ENCODE data around the gene SPDYE6.
"Not testable (repeated sequence)": the region's sequence is repeated elsewhere in the genome, so short reads cannot be mapped to it uniquely, and the experiment has no call there.

The SPDYE6 gene

DNA sequence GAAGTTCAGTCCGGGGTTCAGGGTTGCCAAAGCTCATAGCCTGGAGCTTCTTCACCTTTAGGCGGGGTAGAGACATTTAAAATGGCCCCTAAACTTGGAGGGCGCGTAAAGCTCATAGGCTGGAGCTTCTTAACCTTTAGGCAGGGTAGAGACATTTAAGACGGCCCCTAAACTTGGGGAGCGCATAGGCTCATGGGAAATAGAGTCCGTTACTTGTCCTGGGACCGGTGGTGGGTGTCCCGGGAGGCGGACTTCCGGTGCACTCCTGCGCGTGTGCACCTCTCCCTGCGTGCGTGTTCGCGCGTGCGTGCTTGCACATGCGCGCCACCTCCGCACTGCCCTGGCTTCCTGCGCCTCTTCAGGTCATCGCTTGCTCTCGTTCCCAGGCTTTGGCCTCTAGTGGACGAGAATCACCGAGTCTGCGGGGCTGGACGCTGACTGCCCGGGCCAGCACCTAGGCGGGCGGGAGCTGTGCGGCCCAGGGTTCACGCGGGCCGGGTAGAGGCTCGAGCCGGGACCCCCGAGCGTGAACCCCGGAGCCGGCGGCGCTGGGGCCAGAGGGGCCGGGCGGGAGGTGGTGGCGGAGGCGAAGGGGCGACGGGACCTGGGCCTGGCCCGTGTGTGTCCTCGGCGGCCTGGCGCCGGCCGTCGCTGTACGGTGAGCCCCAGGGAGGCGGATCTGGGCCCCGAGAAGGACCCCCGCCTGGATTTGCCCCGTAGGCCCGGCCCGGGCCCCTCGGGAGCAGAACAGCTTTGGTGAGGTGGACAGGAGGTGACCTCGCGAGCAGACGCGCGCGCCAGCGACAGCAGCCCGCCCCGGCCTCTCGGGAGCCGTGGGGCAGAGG, 7.5 kb upstream of the SPDYE6 start:
- peak; percentile 91 for DNase-seq

DNA sequence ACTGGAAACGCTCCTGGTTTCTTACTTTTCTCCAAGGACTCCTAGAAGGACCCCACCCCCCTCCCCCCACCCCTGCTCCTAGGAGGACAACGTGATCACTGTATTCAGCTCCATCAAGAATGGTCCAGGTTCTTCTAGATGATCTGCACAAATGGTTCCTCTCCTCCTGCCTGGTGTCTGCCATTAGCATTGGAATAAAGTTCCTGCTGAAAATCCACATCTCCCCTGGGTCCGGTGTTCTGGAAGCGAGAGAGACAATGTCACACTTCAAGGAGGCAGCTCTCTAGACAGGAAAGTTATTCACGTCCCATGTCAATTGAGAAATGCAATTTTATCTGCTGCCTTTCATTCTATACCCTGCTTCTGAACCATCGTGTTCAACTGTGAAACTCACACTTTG, 9.3 kb downstream of the SPDYE6 start:
- DNase-seq: not testable (repeated sequence)

DNA sequence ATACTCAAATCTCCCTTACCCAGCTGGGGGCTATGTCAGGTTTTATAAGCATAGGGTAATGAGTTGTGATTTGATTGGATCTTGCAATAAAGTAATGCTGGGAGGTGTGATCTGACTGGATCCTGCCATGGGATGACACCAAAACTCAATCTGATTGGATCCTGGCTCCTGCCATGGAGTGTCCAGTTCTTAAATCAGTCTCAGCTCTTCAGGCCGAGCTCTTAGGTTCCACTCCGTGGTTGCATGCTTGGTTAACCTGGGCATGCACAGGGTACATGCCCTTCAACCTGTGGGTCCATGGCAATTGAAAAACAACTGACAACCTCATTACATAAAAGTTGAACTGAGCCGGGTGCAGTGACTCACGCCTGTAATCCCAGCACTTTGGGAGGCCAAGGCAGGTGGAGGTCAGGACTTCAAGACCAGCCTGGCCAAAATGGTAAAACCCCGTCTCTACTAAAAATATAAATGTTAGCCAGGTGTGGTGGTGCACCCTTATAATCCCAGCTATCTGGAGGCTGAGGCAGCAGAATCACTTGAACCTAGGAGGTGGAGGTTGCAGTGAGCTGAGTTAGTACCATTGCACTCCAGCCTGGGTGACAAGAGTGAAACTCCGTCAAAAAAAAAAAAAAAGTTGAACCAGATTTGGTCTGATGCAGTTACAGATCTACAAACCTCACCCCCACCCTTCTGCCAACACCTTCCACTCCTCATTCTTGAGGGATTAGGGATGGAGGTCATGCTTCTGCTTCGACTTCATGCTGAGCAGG, 15.5 kb downstream of the SPDYE6 start:
- DNase-seq: not testable (repeated sequence)

DNA sequence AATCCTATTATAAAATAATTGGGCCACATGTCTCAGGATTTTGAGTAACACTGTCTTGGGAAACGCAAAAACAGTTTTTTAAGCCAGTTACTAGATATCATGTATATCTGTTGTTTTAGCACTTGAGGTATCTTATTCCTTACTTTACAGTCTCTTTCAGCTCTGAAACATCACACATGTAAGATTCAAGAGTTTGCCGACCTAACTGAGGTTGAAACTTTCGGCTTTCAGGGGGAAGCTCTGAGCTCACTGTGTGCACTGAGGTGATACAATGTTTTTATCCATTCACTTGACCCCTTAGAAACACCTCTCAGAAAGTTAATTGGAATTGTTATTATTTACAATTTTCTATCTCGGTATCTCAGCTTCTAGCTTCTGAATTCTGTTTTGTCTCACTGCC, 18.8 kb downstream of the SPDYE6 start:
- not testable (repeated sequence) for DNase-seq

DNA sequence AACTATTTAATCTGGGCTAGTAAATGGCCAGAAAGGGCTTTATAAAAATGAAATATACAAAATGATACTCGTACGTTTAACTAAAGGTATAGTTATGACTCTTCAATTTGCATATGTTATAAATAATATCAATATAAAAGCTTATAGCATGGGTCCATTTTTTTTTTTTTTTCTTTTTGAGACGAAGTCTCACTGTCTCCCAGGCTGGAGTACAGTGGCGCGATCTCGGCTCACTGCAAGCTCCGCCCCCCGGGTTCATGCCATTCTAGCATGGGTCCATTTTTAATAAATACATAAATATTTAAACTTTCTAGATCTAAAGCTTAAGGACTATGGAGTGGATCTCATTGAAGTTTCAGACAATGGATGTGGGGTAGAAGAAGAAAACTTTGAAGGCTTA, 19.2 kb downstream of the SPDYE6 start:
- DNase-seq: not testable (repeated sequence)

DNA sequence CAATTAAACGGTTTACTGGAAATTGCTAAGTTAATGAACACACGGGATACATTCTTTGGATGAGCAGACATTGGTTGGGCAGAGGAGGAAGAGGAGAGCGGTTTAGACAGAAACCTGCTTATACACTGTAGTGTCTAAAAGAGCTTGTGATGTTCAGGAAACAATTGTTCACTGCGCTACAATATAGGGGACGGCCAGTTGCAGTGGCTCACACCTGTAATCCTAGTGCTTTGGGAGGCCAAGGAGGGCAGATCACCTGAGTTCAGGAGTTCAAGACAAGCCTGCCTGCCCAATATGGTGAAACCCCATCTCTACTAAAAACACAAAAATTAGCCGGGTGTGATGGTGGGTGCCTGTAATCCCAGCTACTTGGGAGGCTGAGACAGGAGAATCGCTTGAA, 20.7 kb downstream of the SPDYE6 start:
- DNase-seq: not testable (repeated sequence)

DNA sequence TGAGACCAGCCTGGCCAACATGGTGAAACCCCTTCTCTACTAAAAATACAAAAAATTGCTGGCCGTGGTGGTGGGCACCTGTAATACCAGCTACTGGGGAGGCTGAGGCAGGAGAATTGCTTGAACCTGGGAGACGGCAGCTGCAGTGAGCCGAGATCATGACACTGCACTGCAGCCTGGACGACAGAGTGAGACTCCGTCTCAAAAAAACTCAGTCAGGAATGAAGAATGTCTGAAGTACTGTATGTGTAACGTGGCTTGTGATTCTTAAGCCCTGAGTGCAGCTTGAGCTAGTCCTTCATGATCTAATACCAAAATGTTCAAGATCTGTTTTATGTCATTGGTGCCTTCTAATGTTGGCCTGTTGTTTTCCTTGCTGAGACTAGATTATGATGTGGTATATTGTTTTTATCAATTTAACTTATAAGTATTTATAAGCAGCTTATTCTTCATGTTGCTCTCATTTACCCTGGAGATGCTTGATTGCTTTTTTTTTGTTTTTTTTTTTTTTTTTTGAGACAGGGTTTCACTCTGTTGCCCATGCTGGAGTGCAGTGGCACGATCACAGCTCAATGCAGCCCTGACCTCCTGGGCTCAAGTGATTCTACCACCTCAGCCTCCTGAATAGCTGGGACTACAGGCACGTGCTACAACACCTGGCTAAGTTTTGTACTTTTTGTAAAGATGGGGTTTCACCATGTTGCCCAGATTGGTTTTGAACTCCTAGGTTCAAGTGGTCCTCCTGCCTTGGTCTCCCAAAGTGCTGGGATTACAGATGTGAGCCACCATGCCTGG, 25.4 kb downstream of the SPDYE6 start:
- DNase-seq: not testable (repeated sequence)

DNA sequence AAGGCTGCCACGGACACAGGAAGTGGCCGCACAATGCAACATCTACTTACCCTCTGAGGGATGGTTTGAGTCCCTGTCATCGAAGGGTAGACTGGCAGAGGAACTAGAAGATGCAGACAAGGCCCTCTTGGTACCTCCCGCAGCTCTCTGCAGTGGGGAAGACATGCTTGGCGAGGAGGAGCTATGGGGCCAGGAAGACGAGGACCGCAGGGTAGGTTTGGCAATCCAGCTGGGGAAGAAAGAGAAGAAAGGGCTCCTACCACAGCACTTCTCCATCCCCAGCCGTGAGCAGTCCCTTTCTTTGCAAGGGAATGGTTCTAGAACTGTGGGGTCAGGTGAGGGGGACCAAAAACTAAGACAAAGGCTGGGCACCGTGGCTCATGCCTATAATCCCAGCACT, 26.9 kb downstream of the SPDYE6 start:
- DNase-seq: not testable (repeated sequence)

DNA sequence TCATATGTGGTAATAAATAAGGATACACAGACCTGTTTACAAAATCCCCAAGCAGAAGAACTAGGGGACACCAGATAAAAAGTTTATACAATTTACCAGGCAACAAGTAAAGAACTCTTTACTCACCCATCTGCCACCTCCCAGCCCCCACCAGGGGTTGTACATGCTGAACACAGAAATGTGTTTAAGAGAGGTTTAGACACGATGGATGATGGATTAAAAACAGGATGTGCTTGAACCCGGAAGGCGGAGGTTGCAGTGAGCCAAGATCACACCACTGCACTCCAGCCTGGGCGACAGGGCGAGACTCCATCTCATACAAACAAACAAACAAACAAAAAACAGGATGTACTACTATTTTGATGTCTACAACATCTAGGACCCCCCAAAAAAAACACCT, 27.4 kb downstream of the SPDYE6 start:
- not testable (repeated sequence) for DNase-seq

DNA sequence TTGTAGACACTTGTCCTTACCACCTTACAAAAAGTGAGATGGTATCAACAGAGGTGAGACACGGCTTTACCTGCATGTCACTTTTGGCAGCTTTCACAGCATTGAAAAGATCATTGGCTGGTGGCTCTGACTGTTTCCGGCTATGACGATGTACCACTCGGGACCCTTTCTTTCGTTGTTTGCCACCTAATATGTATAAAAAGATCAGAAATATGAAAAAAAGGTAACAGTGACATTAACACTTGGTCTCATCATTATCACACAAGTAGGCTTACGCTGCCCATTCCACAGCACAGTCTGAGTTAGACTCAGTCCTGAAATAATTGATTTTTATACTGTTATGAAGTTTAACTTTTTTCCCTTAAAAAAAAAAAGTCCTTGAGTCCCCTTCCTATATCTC, 29.1 kb downstream of the SPDYE6 start:
- DNase-seq: not testable (repeated sequence)

DNA sequence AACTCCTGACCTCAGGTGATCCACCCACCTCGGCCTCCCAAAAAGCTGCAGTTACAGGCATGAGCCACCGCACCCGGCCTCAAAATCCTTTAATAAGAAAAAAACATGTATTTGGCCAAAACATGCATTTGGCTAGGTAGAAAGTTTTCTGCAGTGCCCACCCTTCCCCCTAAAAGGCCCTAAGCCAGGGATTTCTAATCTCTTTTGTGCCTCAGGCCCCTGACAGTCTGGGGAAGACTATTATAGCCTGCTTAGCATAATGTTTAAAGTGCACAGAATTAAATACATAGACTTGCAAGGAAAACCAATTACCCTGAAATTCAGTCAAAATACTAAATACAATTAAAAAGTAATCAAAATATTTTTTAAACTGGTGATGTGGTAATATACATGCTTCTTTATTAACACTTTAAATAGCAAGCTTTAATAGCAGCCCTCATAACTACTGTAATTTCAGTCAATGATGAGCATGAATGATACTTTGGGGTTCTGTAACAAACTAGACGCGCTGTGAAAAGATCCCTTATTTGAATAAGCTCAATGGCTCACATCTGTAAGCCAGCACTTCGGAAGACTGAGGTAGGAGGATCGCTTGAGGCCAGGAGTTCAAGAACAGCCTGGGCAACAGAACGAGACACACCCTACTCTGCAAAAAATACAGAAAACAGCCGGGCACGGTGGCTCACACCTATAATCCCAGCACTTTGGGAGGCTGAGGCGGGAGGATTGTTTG, 29.9 kb downstream of the SPDYE6 start:
- DNase-seq: no peak

DNA sequence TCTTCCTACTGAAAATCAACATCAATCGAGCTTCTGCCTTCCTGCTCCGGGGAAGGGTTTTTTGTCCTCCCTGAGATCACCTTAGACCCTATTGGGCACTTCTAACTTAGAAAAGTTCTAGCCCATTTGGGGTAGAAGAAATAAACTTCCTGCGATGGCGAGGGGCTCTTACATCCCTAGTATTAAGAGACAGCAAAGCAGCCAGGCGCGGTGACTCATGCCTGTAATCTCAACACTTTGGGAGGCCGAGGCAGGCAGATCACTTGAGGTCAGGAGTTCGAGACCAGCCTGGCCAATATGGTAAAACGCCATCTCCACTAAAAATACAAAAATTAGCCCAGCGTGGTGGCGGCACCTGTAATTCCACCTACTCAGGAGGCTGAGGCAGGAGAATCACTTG, 31.1 kb downstream of the SPDYE6 start:
- DNase-seq: not testable (repeated sequence)

DNA sequence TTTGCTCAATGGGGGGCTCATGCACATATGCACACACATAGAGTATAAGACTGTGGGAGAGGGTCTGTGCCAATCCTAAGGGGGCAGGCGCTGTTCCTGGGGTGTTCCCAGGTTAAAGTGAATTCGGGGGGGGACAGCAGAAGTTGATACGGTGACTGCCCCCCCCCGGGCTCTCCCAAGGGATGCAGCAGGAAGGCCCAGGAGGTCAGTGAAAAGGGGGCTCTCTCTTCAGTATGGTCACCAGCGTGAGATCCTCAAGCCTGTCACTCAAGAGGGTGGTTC, 32.4 kb downstream of the SPDYE6 start:
- no peak for DNase-seq

DNA sequence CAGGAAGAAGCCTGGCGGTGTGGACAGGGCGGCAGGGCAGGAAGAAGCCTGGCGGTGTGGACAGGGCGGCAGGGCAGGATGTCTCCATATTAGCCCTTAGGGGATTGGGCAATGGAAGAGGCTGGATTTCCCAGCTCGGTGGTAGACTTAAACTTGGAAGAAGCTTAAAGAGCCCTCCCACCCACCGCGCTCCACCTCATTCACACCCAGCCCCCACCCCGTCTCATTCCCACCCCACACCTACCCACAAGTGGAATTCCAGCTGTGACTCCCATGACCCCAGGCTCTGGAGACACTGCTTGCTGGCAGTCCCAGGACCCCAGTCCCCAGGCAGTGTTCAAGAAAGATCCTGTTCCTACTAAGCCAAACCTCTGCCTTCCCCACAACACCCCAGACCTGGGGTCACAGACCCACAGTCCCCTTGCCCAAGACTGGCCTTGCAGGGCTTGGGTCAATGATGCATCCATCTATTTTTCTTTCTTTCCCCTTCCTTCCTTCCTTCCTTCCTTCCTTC, 34.0 kb downstream of the SPDYE6 start:
- DNase-seq: no peak

DNA sequence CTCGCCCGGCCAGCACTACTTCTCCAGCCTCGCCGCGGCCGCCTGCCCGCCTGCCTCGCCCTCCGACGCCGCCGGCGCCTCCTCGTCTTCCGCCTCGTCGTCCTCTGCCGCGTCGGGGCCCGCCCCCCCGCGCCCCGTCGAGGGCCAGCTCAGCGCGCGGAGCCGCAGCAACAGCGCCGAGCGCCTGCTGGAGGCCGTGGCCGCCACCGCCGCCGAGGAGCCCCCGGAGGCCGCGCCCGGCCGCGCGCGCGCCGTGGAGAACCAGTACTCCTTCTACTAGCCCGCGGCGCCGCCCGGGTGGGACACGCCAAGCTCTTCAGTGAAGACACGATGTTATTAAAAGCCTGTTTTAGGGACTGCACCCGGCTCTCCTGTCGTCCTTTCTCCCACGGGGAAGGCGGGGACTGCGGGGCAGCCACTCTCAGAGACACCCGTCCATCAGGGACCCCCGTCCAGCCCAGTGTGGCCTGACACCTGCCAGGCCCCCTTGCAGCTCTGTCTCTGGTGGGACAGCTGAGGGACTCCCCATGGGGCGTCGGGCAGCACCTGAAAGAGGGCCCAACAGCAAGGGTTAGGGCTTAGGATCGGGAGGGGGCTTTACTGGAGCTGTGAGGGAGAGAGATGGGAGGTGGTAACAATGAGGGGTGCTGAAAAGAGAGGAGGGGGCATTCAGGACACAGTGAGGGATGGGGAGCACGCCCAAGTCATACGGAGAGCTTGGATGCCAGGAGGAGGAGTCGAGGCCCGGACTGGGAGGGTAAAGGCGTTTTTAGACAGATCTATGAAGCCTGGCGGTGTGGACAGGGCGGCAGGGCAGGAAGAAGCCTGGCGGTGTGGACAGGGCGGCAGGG, 34.7 kb downstream of the SPDYE6 start:
- DNase-seq: no peak

DNA sequence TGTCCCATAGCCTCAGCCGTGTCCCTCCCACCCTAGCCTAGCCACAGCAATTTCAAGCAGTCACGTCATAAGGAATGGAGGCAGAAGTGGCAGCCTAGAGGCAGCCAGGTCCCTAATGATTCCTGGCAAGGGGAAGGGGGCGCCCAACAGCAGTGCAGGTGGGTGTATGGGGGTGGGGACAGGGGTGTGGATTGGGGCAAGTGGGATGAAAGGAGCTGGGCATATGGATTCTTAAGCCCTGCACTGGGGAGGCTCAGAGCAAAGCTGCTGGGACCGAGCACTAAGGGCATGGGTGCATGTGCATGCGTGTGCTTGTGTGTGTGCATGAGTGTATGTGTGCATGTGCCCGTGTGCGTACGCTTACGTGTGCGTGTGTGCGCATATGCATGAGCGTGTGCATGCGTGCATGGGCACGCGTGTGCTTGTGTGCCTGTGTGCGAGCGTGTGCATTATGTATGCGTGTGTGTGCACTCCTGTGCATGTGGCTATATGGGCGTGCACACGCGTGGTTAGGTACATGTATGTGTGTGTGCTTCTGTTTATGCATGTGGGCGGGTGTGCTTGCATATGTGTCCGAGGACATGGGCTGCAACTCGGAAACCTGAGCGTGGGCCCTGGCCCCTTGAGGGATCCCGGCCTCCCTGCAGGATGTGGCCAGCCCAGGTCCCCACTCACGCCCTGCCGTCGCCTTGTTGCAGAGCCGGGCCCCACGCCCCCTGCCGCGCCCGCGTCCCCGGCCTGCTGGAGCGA, 35.5 kb downstream of the SPDYE6 start:
- no peak for DNase-seq

DNA sequence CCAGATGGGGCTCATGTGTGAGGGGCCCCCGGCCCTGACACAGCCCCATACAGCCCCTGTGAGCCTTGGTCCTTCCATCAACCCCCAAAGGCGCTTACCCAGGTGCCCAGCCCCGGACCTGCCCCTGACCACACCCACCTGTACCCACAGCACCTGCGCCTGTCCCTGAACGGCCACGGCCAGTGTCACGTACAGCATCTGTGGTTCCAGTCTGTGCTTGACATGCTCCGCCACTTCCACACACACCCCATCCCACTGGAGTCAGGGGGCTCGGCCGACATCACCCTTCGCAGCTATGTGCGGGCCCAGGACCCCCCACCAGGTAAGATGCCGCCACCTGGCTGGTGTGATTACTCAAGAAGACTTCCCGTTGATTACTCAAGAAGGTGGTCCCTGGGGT, 36.1 kb downstream of the SPDYE6 start:
- no peak for DNase-seq

DNA sequence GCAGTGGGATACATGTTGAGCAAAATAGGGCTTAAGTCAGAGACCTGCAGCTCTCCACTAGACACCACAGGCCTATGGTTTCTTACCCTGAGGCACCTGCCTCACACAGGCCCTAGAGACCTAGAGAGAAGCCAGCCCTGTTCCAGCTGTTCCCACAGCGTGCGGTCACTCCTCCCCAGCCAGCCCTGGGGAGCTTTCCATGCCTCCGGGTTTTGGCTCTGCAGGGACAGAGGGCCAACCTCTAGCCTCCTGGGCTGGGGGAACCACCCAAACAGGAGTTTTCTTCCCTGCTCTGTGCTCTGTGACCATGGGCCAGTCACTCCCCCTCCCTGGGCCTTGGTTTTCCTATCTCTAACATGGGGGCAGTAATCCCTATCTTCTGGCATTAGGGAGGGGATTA, 36.6 kb downstream of the SPDYE6 start:
- DNase-seq: no peak

DNA sequence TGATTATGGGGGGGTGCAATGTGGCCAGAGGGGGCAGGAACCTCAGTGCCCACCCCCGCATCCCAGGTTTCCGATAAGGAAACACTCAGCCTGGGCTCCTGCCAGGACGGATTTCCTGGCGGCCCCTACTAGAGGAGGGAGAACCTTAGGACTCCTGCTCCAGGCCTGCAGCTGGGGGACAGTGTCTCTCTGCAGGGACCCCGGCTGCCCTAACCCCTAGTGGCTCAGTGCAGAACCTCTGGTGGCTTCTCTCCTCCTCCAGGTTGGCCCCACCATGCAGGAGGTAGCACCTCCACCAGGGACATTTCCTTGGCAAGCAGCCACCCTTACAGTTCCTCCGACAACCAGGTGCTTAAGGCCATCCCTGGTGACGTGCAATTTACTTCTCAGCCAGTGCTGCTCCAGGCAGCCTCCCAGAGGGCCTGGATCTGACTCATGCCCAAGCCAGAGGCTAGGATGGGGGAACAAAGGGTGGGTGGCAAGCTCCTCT, 37.7 kb downstream of the SPDYE6 start:
- DNase-seq: no peak

DNA sequence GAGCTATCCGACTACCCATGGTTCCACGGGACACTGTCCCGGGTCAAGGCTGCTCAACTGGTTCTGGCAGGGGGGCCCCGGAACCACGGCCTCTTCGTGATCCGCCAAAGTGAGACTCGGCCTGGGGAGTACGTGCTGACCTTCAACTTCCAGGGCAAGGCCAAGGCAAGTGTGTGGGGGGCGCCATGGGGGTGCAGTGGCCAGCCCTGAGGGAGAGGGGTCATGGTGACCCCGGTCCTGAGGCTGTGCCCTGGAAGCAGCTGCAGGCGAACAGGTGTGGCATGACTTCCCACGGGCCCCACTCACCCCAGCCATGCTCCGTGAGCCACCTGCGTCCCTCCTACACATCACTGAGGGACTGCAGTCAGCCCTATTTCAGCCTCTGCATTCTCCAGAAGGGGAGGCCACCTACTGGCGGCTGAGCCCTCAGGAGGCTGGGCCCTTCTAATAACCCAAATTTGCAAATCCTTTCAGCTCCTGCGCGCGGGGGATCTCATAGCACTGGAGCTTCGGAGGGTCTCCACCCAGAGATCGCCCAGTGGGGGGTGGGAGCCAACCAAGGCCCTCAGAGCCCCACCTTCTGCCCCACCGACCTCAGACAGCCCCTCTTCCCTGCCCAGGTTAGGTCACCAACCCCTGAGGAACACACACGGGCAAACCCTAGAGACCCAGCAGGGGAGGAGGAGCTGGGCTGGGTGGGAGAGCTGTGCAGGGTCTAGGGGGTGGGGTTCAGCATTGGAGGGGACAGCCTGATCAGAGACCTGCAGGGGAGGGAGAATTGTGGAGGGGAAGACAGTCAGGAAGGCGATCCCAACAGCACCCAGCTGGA, 38.8 kb downstream of the SPDYE6 start:
- DNase-seq: no peak

All from NCI-H2227 treated with DMSO at 0.1 percent for 48 hours (cell line).